HepG2 (cell line): ENCODE data around the gene ZDHHC6. TPM values are rescaled to one million over a fixed set of nuclear protein-coding genes. Genes with fewer than 3 reads are reported as not detected.

Experiments used
- ATF7 ChIP-seq, 2 experiments: fragments of 450-650 bp in 1 of 2; sonication (generic) in 1 of 2; formaldehyde crosslinking in 1 of 2; IDR thresholded peaks; 2 replicates each; pipeline versions ENCODE4 v1.4.0 to v1.6.1; 2016 to 2020; ENCODE audit warnings: antibody characterized with exemption in 1 of 2, mild to moderate bottlenecking in 1 of 2, missing genetic modification reagents in 1 of 2
- ELF3 ChIP-seq: IDR thresholded peaks from 2 replicates; pipeline ENCODE4 v1.6.1; 2016; ENCODE audit warnings: missing genetic modification reagents, missing compliant biosample characterization
- ETV5 ChIP-seq: IDR thresholded peaks from 2 replicates; pipeline ENCODE4 v1.6.1; 2018; ENCODE audit warnings: missing biosample characterization, missing genetic modification reagents, inconsistent platforms, borderline replicate concordance
- FOSL2 ChIP-seq: sonication (generic); formaldehyde crosslinking; IDR thresholded peaks from 2 replicates; pipeline ENCODE4 v1.4.0; 2020; ENCODE audit warnings: missing genetic modification reagents
- FOXK2 ChIP-seq: fragments of 450-650 bp; IDR thresholded peaks from 2 replicates; pipeline ENCODE4 v1.6.1; 2016
- HMG20A ChIP-seq: IDR thresholded peaks from 2 replicates; pipeline ENCODE4 v1.6.1; 2016; ENCODE audit warnings: borderline replicate concordance
- IRX3 ChIP-seq: sonication (generic); formaldehyde crosslinking; IDR thresholded peaks from 2 replicates; pipeline ENCODE4 v1.8.1; 2023; ENCODE audit warnings: mild to moderate bottlenecking, low read depth, missing genetic modification reagents, borderline replicate concordance
- MTA1 ChIP-seq: sonication (generic); formaldehyde crosslinking; IDR thresholded peaks from 2 replicates; pipeline ENCODE4 v1.4.0; 2020; ENCODE audit warnings: missing genetic modification reagents, mild to moderate bottlenecking, borderline replicate concordance
- NFATC3 ChIP-seq: sonication (generic); formaldehyde crosslinking; IDR thresholded peaks from 2 replicates; pipeline ENCODE4 v1.5.1; 2020; ENCODE audit warnings: mild to moderate bottlenecking, missing genetic modification reagents
- NKX3-1 ChIP-seq: sonication (generic); formaldehyde crosslinking; IDR thresholded peaks from 2 replicates; pipeline ENCODE4 v1.5.0; 2020; ENCODE audit warnings: missing genetic modification reagents
- RXRA ChIP-seq: sonication (generic); formaldehyde crosslinking; IDR thresholded peaks from 2 replicates; pipeline ENCODE4 v1.5.1; 2020; ENCODE audit warnings: missing genetic modification reagents
- SALL2 ChIP-seq: sonication (generic); formaldehyde crosslinking; IDR thresholded peaks from 2 replicates; pipeline ENCODE4 v1.8.1; 2023; ENCODE audit warnings: mild to moderate bottlenecking, missing genetic modification reagents, inconsistent platforms
- SMC3 ChIP-seq: IDR thresholded peaks from 2 replicates; pipeline ENCODE4 v1.6.1; 2011; ENCODE audit warnings: low read length, improper control_type of control experiment
- SOX13 ChIP-seq, 3 experiments: fragments of 450-650 bp in 1 of 3; sonication (generic) in 1 of 3; formaldehyde crosslinking in 1 of 3; IDR thresholded peaks in 2 of 3; conservative IDR thresholded peaks in 1 of 3; 2 replicates each; pipeline versions ENCODE4 v1.5.0 to v1.6.1; 2016 to 2020; ENCODE audit warnings: antibody characterized with exemption in 1 of 3, mild to moderate bottlenecking in 1 of 3, missing compliant biosample characterization in 1 of 3, missing genetic modification reagents in 1 of 3, moderate library complexity in 1 of 3
- SOX5 ChIP-seq: IDR thresholded peaks from 2 replicates; pipeline ENCODE4 v1.6.1; 2016; ENCODE audit warnings: borderline replicate concordance
- TBL1XR1 ChIP-seq: fragments of 150-350 bp; IDR thresholded peaks from 2 replicates; pipeline ENCODE4 v1.6.1; 2014; ENCODE audit warnings: borderline replicate concordance, low read length; ENCODE audit not compliant: partially characterized antibody
- THAP11 ChIP-seq: IDR thresholded peaks from 2 replicates; pipeline ENCODE4 v1.6.1; 2016; ENCODE audit warnings: missing biosample characterization, missing genetic modification reagents
- U2AF2 ChIP-seq: fragments of 200-400 bp; formaldehyde crosslinking; IDR thresholded peaks from 2 replicates; pipeline ENCODE4 v1.6.1; 2017; ENCODE audit warnings: low read depth, mild to moderate bottlenecking, low read length
- ZNF17 ChIP-seq: sonication (generic); formaldehyde crosslinking; IDR thresholded peaks from 2 replicates; pipeline ENCODE4 v1.5.0; 2020; ENCODE audit warnings: mild to moderate bottlenecking, missing genetic modification reagents
- ZNF180 ChIP-seq: sonication (generic); formaldehyde crosslinking; IDR thresholded peaks from 2 replicates; pipeline ENCODE4 v1.4.0; 2020; ENCODE audit warnings: low read depth, missing genetic modification reagents, borderline replicate concordance
- ZNF207 ChIP-seq: fragments of 450-650 bp; IDR thresholded peaks from 2 replicates; pipeline ENCODE4 v1.6.1; 2016; ENCODE audit warnings: antibody characterized with exemption, borderline replicate concordance
- ZNF737 ChIP-seq: sonication (generic); formaldehyde crosslinking; IDR thresholded peaks from 2 replicates; pipeline ENCODE4 v1.5.0; 2020; ENCODE audit warnings: missing genetic modification reagents, mild to moderate bottlenecking, borderline replicate concordance
- ZNF788 ChIP-seq: sonication (generic); formaldehyde crosslinking; IDR thresholded peaks from 2 replicates; pipeline ENCODE4 v1.5.0; 2020; ENCODE audit warnings: mild to moderate bottlenecking, missing genetic modification reagents, borderline replicate concordance
- ZNF790 ChIP-seq: sonication (generic); formaldehyde crosslinking; IDR thresholded peaks from 2 replicates; pipeline ENCODE4 v1.8.0; 2022; ENCODE audit warnings: missing genetic modification reagents, mild to moderate bottlenecking, borderline replicate concordance
- polyA plus RNA-seq, 8 experiments: library from polyadenylated mRNA; depleted of rRNA in 3 of 8; stranded (reverse) in 7 of 8; unstranded in 1 of 8; fragments of >200 nt; fragmentation: Illumina TruSeq in 4 of 8; extraction: Trizol in 4 of 8; gene quantifications; 2 replicates each; pipeline versions ENCODE4 v1.2.1 to v1.2.3, GENCODE V29; 2011 to 2016; ENCODE audit warnings: low read depth in 4 of 8, missing spikeins in 1 of 8, mixed read lengths in 1 of 8; ENCODE audit not compliant: insufficient read depth in 1 of 8
- total RNA-seq, 5 experiments: library from RNA; depleted of rRNA; stranded (reverse); fragments of >200 nt; fragmentation: Illumina TruSeq; extraction: Trizol; gene quantifications; 2 replicates each; pipeline ENCODE4 v1.2.3, GENCODE V29; 2016; ENCODE audit warnings: low read depth in 1 of 5
- TF ChIP-seq, protein P1 (sequence below): IDR thresholded peaks from 2 replicates; pipeline ENCODE4 v1.6.1; 2012; ENCODE audit warnings: low read depth, low read length, improper control_type of control experiment
- TF ChIP-seq, protein P2 (sequence below), 2 experiments: fragments of 450-650 bp in 1 of 2; sonication (generic) in 1 of 2; formaldehyde crosslinking; IDR thresholded peaks; 2 replicates each; pipeline versions ENCODE4 v1.5.0 to v1.8.0; 2020 to 2022; ENCODE audit warnings: mild to moderate bottlenecking in 1 of 2, missing genetic modification reagents in 1 of 2
- TF ChIP-seq, protein P3 (sequence below): sonication (generic); formaldehyde crosslinking; IDR thresholded peaks from 2 replicates; pipeline ENCODE4 v1.9.0; 2021; ENCODE audit warnings: missing genetic modification reagents, mild to moderate bottlenecking, borderline replicate concordance
- TF ChIP-seq, protein P4 (sequence below): sonication (generic); formaldehyde crosslinking; IDR thresholded peaks from 2 replicates; pipeline ENCODE4 v1.5.0; 2020; ENCODE audit warnings: missing genetic modification reagents

ZDHHC6 gene
- total and polyA plus RNA-seq, 2 of the 13 experiments (the other 11 are each of a cell fraction or from before 2014, with no cell fraction given): 20.9 to 49.4 TPM

DNA sequence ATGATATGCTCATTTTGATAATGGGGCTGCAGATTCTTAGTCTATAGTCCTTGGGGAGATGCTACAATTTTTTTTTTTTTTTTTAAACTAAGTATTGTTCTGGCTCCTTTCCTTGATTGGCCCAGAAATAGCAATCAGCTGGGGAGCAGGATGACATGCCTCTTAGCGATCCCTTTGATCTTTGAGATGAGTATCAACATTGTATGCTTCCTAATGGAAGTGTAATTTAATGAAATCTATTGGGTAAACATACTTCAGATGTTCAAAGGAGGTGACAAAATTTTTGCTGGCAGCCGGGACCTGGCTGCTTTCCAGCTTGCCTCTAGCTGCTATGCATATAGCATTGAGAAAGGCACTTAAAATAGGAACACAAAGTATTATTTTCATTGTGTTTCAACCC, 43.8 kb upstream of the ZDHHC6 start (continued):
- peak; percentile 79 for TF ChIP-seq FOSL2
- TF ChIP-seq THAP11 (CRISPR knock-in tag): no peak
- TF ChIP-seq SOX5 (CRISPR knock-in tag): peak; percentile 95
- TF ChIP-seq, protein P1, sequence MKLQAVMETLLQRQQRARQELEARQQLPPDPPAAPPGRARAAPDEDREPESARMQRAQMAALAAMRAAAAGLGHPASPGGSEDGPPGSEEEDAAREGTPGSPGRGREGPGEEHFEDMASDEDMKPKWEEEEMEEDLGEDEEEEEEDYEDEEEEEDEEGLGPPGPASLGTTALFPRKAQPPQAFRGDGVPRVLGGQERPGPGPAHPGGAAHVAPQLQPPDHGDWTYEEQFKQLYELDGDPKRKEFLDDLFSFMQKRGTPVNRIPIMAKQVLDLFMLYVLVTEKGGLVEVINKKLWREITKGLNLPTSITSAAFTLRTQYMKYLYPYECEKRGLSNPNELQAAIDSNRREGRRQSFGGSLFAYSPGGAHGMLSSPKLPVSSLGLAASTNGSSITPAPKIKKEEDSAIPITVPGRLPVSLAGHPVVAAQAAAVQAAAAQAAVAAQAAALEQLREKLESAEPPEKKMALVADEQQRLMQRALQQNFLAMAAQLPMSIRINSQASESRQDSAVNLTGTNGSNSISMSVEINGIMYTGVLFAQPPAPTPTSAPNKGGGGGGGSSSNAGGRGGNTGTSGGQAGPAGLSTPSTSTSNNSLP: peak; percentile 92
- TF ChIP-seq MTA1 (CRISPR knock-in tag): no peak
- no peak for TF ChIP-seq ZNF737 (CRISPR knock-in tag)
- TF ChIP-seq ZNF180 (CRISPR knock-in tag): no peak
- no peak; the same call in 1 of the 2 replicates for TF ChIP-seq ELF3
- no peak for TF ChIP-seq ZNF17
- no peak for TF ChIP-seq ZNF790 (CRISPR knock-in tag)
- TF ChIP-seq ZNF788 (CRISPR knock-in tag): no peak
- TF ChIP-seq RXRA (CRISPR knock-in tag): no peak
- TF ChIP-seq NKX3-1 (CRISPR knock-in tag): peak; percentile 89
- TF ChIP-seq, protein P2, sequence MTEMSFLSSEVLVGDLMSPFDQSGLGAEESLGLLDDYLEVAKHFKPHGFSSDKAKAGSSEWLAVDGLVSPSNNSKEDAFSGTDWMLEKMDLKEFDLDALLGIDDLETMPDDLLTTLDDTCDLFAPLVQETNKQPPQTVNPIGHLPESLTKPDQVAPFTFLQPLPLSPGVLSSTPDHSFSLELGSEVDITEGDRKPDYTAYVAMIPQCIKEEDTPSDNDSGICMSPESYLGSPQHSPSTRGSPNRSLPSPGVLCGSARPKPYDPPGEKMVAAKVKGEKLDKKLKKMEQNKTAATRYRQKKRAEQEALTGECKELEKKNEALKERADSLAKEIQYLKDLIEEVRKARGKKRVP (CRISPR knock-in tag; IDR thresholded peaks at IDR 0.05): no peak
- no peak for TF ChIP-seq TBL1XR1
- TF ChIP-seq NFATC3 (CRISPR knock-in tag): no peak
- no peak for TF ChIP-seq ZNF207
- TF ChIP-seq, protein P3, sequence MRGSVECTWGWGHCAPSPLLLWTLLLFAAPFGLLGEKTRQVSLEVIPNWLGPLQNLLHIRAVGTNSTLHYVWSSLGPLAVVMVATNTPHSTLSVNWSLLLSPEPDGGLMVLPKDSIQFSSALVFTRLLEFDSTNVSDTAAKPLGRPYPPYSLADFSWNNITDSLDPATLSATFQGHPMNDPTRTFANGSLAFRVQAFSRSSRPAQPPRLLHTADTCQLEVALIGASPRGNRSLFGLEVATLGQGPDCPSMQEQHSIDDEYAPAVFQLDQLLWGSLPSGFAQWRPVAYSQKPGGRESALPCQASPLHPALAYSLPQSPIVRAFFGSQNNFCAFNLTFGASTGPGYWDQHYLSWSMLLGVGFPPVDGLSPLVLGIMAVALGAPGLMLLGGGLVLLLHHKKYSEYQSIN (CRISPR knock-in tag): no peak
- TF ChIP-seq IRX3 (CRISPR knock-in tag): no peak
- 0 out of 2 replicates have a peak, but pooled peaks have one; percentile 7 for TF ChIP-seq ATF7 (IDR thresholded peaks at IDR 0.05)
- TF ChIP-seq ATF7 (CRISPR knock-in tag; IDR thresholded peaks at IDR 0.05): no peak
- TF ChIP-seq FOXK2: no peak
- TF ChIP-seq SALL2: no peak
- peak; percentile 90 for TF ChIP-seq SOX13 (IDR thresholded peaks at IDR 0.05)
- TF ChIP-seq SOX13 (CRISPR knock-in tag; conservative IDR thresholded peaks at IDR 0.05 in 1 of 2, IDR thresholded peaks at IDR 0.05 in 1 of 2): peak in 1 of 2 experiments; percentile 96; a peak in 2 of 4 replicates
- TF ChIP-seq U2AF2: no peak
- TF ChIP-seq SMC3: no peak
- no peak; the same call in 1 of the 2 replicates for TF ChIP-seq ETV5
- TF ChIP-seq, protein P4, sequence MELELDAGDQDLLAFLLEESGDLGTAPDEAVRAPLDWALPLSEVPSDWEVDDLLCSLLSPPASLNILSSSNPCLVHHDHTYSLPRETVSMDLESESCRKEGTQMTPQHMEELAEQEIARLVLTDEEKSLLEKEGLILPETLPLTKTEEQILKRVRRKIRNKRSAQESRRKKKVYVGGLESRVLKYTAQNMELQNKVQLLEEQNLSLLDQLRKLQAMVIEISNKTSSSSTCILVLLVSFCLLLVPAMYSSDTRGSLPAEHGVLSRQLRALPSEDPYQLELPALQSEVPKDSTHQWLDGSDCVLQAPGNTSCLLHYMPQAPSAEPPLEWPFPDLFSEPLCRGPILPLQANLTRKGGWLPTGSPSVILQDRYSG (CRISPR knock-in tag): no peak
- peak; percentile 56; the same call in 1 of the 2 replicates for TF ChIP-seq HMG20A (CRISPR knock-in tag)
